Hair follicular keratinocyte (primary cell): ENCODE measurements around the gene RAB19. TPM values are rescaled to one million over a fixed set of nuclear protein-coding genes. Genes with fewer than 3 reads are reported as not detected.

ENCODE experiments used
- total RNA-seq: library from RNA; depleted of rRNA; stranded (reverse); fragments of >200 nt; gene quantifications from 2 replicates; pipeline ENCODE4 v1.2.3, GENCODE V29; 2015

Gene RAB19
- total RNA-seq: 0.15 TPM in 1 of 2 replicates, not detected in the other

DNA sequence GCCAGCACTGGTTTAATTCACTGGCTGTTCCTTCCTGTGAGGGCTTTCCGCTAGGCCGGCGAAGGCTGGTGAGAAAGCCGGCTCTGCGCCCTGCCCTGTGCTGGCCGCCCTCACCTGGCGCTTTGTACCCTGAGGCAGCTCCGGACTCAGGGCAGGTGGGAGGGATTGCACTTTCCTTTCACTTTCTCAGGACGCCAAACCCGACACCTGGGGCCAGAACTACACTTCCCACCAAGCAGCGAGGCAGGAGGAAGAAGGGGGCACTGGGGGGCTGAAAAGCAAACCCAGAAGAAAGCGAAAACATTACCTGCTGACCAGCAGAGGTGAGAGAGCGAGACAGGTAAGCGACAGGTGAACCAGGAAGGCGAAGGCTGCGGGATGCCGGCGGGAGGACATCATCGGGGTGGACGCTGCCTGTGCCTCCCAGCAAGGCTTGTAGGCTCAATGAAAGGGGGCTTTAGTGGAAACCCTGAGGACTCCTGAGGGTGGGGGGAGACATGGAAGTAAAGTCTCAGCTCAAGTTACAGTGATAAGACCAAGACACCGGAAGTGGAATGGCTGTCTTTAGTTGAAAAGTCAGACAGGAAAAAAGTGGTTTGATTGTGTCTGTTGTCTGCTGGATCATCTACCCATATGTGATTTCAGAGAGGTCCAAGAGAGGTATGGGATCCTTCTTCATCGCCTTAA is at the start of gene RAB19:
Gene RAB19 (plus strand): TSS at position 181 of the 687 bp plus-strand sequence. CDS start 3,589 bp downstream, outside the sequence.

DNA sequence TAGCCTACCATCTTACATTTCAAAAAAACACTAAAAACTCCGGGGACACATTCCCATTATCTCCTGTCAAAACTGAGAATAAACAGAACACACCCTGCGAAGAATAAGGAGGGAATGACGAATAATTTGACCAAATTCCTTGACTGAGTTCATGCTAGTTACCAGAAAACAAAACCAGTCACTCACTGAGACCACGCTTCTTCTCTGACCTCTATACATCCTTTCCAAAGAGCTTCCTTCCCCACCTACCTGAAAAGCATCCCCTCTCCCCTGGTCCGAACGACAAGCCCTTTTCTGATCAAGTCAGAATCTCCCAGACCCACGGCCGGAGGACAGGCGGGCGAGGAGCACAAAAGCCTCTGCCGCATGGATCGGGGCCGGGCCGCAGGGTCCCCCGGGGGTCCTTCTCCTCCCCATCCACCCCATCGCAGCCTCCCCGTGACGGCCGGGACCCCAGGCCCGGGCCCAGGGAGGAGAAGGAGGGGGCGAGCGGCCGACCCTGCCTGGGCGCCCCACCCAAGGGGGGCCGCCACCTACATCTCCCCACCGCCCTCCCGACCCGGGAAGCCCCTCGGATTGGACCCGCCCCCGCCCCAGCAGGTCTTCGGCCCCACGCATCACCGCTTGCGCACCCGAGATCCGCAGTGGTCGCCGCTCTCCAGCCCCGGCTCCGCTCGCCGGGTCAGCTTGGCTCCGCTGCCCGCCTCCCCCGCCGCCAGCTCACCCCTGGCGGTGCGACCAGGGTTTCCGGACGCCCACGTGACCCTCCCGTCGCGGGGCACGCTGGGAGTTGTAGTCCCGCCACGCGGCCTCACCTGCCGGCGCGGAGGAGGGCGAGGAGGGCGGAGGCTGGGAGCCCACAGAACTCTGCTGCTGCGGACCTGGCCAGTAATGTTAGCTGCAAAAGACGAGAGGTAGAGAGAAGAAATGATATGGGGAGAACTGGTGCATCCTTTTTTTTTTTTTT is 5.8 kb upstream of the RAB19 start, which contains the start of gene SLC37A3:
Gene SLC37A3 (minus strand): TSS at position 747 of the 967 bp plus-strand sequence. CDS start 16,004 bp downstream, outside the sequence.

Other genes starting within 250 kb of the RAB19 start
- 4.5 and 10.4 TPM in 2 replicates for gene KDM7A, start 227.1 kb upstream of the RAB19 start, total RNA-seq
- gene SLC37A3, start 5.5 kb upstream of the RAB19 start, total RNA-seq: 23.8 and 37.0 TPM in 2 replicates
- gene MKRN1, start 75.4 kb downstream of the RAB19 start, total RNA-seq: 38.0 and 44.1 TPM in 2 replicates
- 0.08 and 0.91 TPM in 2 replicates for gene DENND2A, start 236.8 kb downstream of the RAB19 start, total RNA-seq